ENCODE results near the gene ARHGAP20. TPM values are rescaled to one million over a fixed set of nuclear protein-coding genes. Genes with fewer than 3 reads are reported as not detected.

ARHGAP20 gene
- total RNA-seq, 1 experiment from 2014 or later, result not detected

DNA sequence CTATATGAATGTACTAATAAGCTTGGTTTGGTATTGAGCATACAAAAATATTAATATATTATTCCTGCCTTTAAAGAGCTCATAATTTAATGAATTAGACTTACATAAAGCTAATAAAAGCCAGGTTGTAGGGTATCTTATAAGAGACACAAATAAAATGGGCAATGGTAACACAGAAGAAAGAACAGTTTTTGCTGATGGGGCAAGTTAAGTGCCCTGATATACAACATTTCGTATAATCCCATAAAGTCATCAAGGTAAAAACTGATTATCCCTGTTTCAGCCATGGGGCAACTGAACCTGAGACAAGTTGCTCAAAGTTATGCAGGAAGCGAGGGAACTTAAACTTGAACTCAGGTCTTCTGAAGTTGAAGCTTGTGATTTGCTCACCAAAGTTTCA, 48.9 kb upstream of the ARHGAP20 start:
- Histone ChIP-seq H3K79me2 (ENCODE audit: low read depth) (no peaks in the 10 kb centered on the region), H3K36me3 (ENCODE audit: low read depth) (no peaks in the 10 kb centered on the region), H3K9me2 (ENCODE audit: insufficient read depth) (no peaks in the 10 kb centered on the region), H3K4me1 (replicated peaks; ENCODE audit: insufficient read depth) (no peaks in the 10 kb centered on the region), H3K4me2 (no peak overlapping the region), H3K27me3 (ENCODE audit: insufficient read depth, low read depth) (no peaks in the 10 kb centered on the region), H3F3A (ENCODE audit: insufficient read depth, low read depth) (no peaks in the 10 kb centered on the region), H3K27ac (no peak overlapping the region), H3K4me3 (no peak overlapping the region), H2AFZ (no peak overlapping the region), H4K20me1 (ENCODE audit: insufficient read depth) (no peaks in the 10 kb centered on the region), H3K9me3 (ENCODE audit: insufficient read depth, low read depth) (no peaks in the 10 kb centered on the region)
- no TSS peak for BruUV-seq (replicated peaks)
- TF ChIP-seq, protein P1, sequence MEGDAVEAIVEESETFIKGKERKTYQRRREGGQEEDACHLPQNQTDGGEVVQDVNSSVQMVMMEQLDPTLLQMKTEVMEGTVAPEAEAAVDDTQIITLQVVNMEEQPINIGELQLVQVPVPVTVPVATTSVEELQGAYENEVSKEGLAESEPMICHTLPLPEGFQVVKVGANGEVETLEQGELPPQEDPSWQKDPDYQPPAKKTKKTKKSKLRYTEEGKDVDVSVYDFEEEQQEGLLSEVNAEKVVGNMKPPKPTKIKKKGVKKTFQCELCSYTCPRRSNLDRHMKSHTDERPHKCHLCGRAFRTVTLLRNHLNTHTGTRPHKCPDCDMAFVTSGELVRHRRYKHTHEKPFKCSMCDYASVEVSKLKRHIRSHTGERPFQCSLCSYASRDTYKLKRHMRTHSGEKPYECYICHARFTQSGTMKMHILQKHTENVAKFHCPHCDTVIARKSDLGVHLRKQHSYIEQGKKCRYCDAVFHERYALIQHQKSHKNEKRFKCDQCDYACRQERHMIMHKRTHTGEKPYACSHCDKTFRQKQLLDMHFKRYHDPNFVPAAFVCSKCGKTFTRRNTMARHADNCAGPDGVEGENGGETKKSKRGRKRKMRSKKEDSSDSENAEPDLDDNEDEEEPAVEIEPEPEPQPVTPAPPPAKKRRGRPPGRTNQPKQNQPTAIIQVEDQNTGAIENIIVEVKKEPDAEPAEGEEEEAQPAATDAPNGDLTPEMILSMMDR (conservative IDR thresholded peaks at IDR 0.05), result no peak
- TF ChIP-seq EZH2 (IDR thresholded peaks at IDR 0.05; ENCODE audit: low read depth), result no peak
- no peak for DNase-seq
- ChIA-PET POLR2A (ENCODE audit: unreplicated experiment) (no interaction called here), CTCF (no interaction called here)
- intact Hi-C loops (cut with micrococcal nuclease; ENCODE audit: unreplicated experiment), result no loop called here

DNA sequence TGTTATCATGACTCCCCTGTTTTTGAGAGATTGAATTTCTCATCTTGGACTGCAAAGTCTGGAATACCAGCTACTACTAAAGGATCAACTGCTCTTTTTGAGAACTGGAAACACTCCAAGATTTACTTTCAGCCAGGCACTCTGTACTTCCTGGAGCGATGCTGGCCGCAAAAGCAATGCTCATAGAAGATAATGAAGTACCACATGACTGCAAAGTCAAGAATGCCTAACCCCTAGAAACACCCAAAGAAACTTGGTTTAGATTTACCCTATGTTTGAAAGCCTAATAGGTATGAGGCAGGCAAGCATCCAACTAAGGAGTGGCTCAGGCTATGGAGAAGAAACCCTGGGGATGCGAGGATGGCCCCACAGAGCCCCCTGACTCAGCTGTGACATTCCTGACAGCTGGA, 47.7 kb upstream of the ARHGAP20 start:
- no peaks in the 10 kb centered on the region for H3F3A ChIP-seq (ENCODE audit: insufficient read depth, low read depth)
- CTCF ChIA-PET, result no interaction called here

DNA sequence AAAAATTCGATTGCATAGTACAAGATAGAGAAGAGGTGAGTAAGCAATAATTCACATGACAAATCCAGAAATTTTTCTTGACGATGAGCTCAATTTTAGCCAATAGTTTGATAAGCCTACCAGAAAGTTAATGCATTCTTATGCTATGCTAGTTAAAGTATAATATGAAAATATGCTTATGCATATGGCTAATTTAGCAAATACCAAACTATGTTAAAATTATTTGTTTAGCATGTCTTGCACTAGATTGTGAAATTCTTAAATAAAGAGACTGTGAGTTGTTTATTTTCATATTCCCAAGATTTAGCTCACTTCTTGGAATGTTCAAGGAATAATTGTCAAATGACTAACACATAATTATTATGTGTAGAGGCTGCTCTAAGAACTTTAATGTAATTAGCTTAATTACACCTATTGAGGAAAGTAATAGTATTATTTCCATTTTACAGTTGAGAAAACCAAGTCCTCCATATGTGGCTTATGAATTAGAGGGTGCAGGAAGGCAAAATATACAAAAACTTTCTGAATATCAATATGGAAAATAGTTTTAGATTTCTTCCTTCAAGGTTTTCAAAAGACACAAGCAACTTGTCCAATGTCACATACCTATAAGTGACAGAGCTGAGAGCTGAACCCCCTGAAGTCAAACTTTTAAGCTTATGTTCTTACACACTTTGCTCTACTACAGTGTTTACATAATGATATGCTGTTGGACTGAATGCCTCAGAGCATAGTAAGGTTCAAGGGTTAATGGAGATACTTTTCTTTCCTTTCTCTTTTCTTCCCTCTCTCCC, 45.9 kb upstream of the ARHGAP20 start:
- no peaks in the 10 kb centered on the region for H3K4me1 ChIP-seq (replicated peaks; ENCODE audit: insufficient read depth)
- intact Hi-C loops (cut with micrococcal nuclease; ENCODE audit: unreplicated experiment), result no loop called here
- DNase-seq, result peak in 1 of 2 experiments; percentile 3
- CTCF ChIA-PET, result interaction anchor here (0.6 kb wide), 1 partner anchor 20 kb away, joined by 3 read pairs; no protein-coding TSS in a partner anchor
- no peaks in the 10 kb centered on the region for H3K79me2 ChIP-seq (ENCODE audit: low read depth)
- TF ChIP-seq, protein P1 (conservative IDR thresholded peaks at IDR 0.05), result no peak
- no peak for TF ChIP-seq EZH2 (IDR thresholded peaks at IDR 0.05; ENCODE audit: low read depth)
- POLR2A ChIA-PET (ENCODE audit: unreplicated experiment), result no interaction called here
- no peak overlapping the region for H2AFZ ChIP-seq
- no peaks in the 10 kb centered on the region for H4K20me1 ChIP-seq (ENCODE audit: insufficient read depth)
- no peak overlapping the region for H3K4me3 ChIP-seq
- no peak overlapping the region for H3K27ac ChIP-seq
- no peaks in the 10 kb centered on the region for H3K9me3 ChIP-seq (ENCODE audit: insufficient read depth, low read depth)
- BruUV-seq (replicated peaks), result no TSS peak
- H3F3A ChIP-seq (ENCODE audit: insufficient read depth, low read depth), result no peaks in the 10 kb centered on the region
- no peak overlapping the region for H3K4me2 ChIP-seq
- no peaks in the 10 kb centered on the region for H3K9me2 ChIP-seq (ENCODE audit: insufficient read depth)
- H3K27me3 ChIP-seq (ENCODE audit: insufficient read depth, low read depth), result no peaks in the 10 kb centered on the region
- H3K36me3 ChIP-seq (ENCODE audit: low read depth), result no peaks in the 10 kb centered on the region

More for the DNA sequence above, 47.7 kb upstream of the ARHGAP20 start:
- no peaks in the 10 kb centered on the region for H3K36me3 ChIP-seq (ENCODE audit: low read depth)
- H3K9me2 ChIP-seq (ENCODE audit: insufficient read depth), result no peaks in the 10 kb centered on the region
- H3K4me1 ChIP-seq (replicated peaks; ENCODE audit: insufficient read depth), result no peaks in the 10 kb centered on the region
- no TSS peak for BruUV-seq (replicated peaks)
- POLR2A ChIA-PET (ENCODE audit: unreplicated experiment), result no interaction called here
- intact Hi-C loops (cut with micrococcal nuclease; ENCODE audit: unreplicated experiment), result no loop called here
- no peak overlapping the region for H3K4me3 ChIP-seq
- no peaks in the 10 kb centered on the region for H3K27me3 ChIP-seq (ENCODE audit: insufficient read depth, low read depth)
- no peaks in the 10 kb centered on the region for H3K79me2 ChIP-seq (ENCODE audit: low read depth)
- no peak overlapping the region for H2AFZ ChIP-seq
- H4K20me1 ChIP-seq (ENCODE audit: insufficient read depth), result no peaks in the 10 kb centered on the region
- TF ChIP-seq, protein P1 (conservative IDR thresholded peaks at IDR 0.05), result no peak
- no peak for TF ChIP-seq EZH2 (IDR thresholded peaks at IDR 0.05; ENCODE audit: low read depth)
- DNase-seq, result no peak
- no peak overlapping the region for H3K27ac ChIP-seq
- H3K4me2 ChIP-seq, result no peak overlapping the region
- H3K9me3 ChIP-seq (ENCODE audit: insufficient read depth, low read depth), result no peaks in the 10 kb centered on the region

Measured in PC-9 (cell line).